Breast epithelium (tissue), 3 donors: ENCODE measurements around the gene ADAMTS5.

Source experiments
- POLR2A ChIP-seq: fragments of 450-650 bp; IDR thresholded peaks from one replicate; pipeline ENCODE4 v1.6.1; 2016; ENCODE audit warnings: antibody characterized with exemption, mild to moderate bottlenecking, moderate library complexity
- POLR2AphosphoS5 ChIP-seq, 3 donors: sonication (generic); formaldehyde crosslinking; IDR thresholded peaks; one replicate each; pipeline ENCODE4 v1.6.1; 2017; ENCODE audit warnings: antibody characterized with exemption in 3 of 3
- TF ChIP-seq, protein P1 (sequence below), 3 donors: fragments of 450-650 bp; IDR thresholded peaks; one replicate each; pipeline ENCODE4 v1.5.1; 2016 to 2017; ENCODE audit warnings: antibody characterized with exemption in 3 of 3, mild to moderate bottlenecking in 3 of 3, moderate library complexity in 3 of 3

DNA sequence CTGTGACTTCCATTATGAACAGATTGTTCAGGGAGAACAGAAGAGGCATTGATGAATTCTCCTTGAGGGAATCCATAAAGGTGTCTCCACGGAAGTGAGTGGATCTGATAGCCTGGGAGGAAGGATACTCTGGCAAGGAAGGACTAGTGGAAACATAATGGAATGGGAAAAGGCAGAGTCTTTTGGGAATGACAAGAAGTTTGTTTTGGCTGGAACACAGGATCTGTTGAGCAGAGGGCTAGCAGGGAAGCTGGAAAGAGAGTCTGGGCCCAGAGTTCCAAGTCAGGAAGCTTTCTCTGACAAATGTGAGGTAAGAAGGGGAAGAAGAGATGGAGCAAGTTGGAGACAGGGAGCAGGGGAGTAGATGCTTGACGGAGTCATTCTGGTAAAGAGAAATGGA lies 8.1 kb downstream of the ADAMTS5 start:
- TF ChIP-seq, protein P1, sequence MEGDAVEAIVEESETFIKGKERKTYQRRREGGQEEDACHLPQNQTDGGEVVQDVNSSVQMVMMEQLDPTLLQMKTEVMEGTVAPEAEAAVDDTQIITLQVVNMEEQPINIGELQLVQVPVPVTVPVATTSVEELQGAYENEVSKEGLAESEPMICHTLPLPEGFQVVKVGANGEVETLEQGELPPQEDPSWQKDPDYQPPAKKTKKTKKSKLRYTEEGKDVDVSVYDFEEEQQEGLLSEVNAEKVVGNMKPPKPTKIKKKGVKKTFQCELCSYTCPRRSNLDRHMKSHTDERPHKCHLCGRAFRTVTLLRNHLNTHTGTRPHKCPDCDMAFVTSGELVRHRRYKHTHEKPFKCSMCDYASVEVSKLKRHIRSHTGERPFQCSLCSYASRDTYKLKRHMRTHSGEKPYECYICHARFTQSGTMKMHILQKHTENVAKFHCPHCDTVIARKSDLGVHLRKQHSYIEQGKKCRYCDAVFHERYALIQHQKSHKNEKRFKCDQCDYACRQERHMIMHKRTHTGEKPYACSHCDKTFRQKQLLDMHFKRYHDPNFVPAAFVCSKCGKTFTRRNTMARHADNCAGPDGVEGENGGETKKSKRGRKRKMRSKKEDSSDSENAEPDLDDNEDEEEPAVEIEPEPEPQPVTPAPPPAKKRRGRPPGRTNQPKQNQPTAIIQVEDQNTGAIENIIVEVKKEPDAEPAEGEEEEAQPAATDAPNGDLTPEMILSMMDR (IDR thresholded peaks at IDR 0.05) = no peak
- TF ChIP-seq POLR2A (no peak), POLR2AphosphoS5 (IDR thresholded peaks at IDR 0.05) (no peak)
